ENCODE data around the gene LRRC4C.

GRCh38 chr11:40323241-40323640 is 1136.2 kb downstream of the LRRC4C start:
- TF ChIP-seq CTCF (conservative IDR thresholded peaks at IDR 0.05 in 1 of 2, IDR thresholded peaks at IDR 0.05 in 1 of 2; ENCODE audit: low read depth in 1 of 2, low read length in 2 of 2) = no peak
- TF ChIP-seq EZH2 (IDR thresholded peaks at IDR 0.05; ENCODE audit: low read length, missing control alignments) = no peak

All from fibroblast of lung (primary cell).